Upper lobe of left lung (tissue), 6 donors: Measurements from ENCODE around the gene RIPPLY3. TPM values are rescaled to one million over a fixed set of nuclear protein-coding genes. Genes with fewer than 3 reads are reported as not detected.
A peak's percentile ranks its signal among the peaks of the same experiment; 100 is the strongest.

Experiments
- ATAC-seq, 2 donors: fragments of 200-7000 bp; cut with Tn5 transposase; one replicate each; pipeline ENCODE4 v1.9.1; 2022; ENCODE audit warnings: mild to moderate bottlenecking in 2 of 2, moderate library complexity in 2 of 2; ENCODE audit not compliant: low FRiP score in 2 of 2
- DNase-seq, 2 donors: peaks; one replicate each; pipeline ENCODE4 v3.0.0-alpha.2; 2019 to 2020
- H3K27ac ChIP-seq, 4 donors: fragments of 200-600 bp; sonication (generic); one replicate each; pipeline ENCODE4 v1.5.1; 2016 to 2019
- H3K27me3 ChIP-seq, 4 donors: fragments of 200-600 bp; sonication (generic); one replicate each; pipeline ENCODE4 v1.5.1; 2017 to 2019
- H3K36me3 ChIP-seq, 4 donors: fragments of 200-600 bp; sonication (generic); one replicate each; pipeline ENCODE4 v1.5.1; 2016 to 2019
- H3K4me1 ChIP-seq, 4 donors: fragments of 200-600 bp; sonication (generic); one replicate each; pipeline ENCODE4 v1.5.1; 2018 to 2019
- H3K4me3 ChIP-seq, 4 donors: fragments of 200-600 bp; sonication (generic); one replicate each; pipeline ENCODE4 v1.5.1; 2017 to 2019; ENCODE audit warnings: mild to moderate bottlenecking in 2 of 4, moderate library complexity in 1 of 4
- H3K9me3 ChIP-seq, 4 donors: fragments of 200-600 bp; sonication (generic); one replicate each; pipeline ENCODE4 v1.5.1; 2018 to 2019
- EP300 ChIP-seq, 4 donors: sonication (generic); formaldehyde crosslinking; IDR thresholded peaks; one replicate each; pipeline ENCODE4 v1.5.1; 2017; ENCODE audit warnings: antibody characterized with exemption in 4 of 4, control low read depth in 2 of 4
- WGBS, 2 donors: methylation state at CpG; one replicate each; pipeline ENCODE4 v1.1.5; 2017 to 2018; 5-methylcytosine and 5-hydroxymethylcytosine counted together
- small RNA-seq, 4 donors: library from RNA; depleted of rRNA; stranded (forward); fragments of <200 nt; gene quantifications; one replicate each; pipeline ENCODE3, GENCODE V24; 2016
- total RNA-seq, 6 donors: library from RNA; depleted of rRNA in 4 of 6; stranded (reverse); fragments of >200 nt in 4 of 6; gene quantifications; one replicate each; pipeline versions ENCODE4 v1.1.0 to v1.2.1, GENCODE V29; 2016 to 2021
- donor health status: DM: no; HTN: no; CAD: no; lungs with moderate emphysema.
- donor health status: DM: no; HTN: yes; CAD: no; lungs with severe emphysema.

Gene RIPPLY3
- total RNA-seq, 6 donors from 2014 or later = 0.11 to 1.5 (median 0.66) TPM; not detected in 2

DNA sequence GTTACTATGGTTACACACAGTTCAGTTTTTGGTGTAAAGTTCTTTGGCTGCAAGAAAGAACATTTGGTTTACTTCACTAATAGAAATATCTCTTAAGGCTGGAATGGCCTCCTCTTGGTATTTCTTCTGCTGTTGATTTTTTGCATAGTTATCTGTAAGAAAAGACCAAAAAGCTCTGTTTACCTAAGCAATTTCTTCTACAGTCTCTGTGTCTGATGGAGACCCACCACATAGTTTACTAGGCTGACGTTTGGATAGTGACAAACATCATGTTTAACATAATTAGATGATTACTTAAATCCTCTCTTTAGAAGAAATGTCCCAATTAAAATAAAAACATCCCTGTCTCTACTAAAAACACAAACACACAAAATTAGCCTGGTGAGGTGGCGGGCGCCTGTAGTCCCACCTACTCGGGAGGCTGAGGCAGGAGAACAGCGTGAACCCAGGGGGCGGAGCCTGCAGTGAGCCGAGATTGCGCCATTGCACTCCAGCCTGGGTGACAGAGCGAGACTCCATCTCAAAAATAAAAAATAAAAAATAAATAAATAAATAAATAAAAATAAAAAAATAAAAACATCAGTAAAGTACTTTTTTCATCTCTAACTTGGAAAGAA, 59.2 kb downstream of the RIPPLY3 start:
- 94 to 98% methylated on average over 9 of the region's 9 CpGs for WGBS, 2 donors

More for the DNA sequence above, 59.2 kb downstream of the RIPPLY3 start:
- Histone ChIP-seq H3K4me3 (no peak overlapping the region), H3K36me3 (peaks cover 0 to 13% (median 3%) of the 10 kb centered on the region in 4 donors), H3K4me1 (peaks cover 0 to 3% (median under 1%) of the 10 kb centered on the region in 4 donors), H3K27ac (no peak overlapping the region), H3K9me3 (no peaks in the 10 kb centered on the region), H3K27me3 (no peaks in the 10 kb centered on the region)
- TF ChIP-seq EP300 (IDR thresholded peaks at IDR 0.05) = no peak
- no peak for ATAC-seq
- DNase-seq = peak in 1 of 2 donors; percentile 42

Small RNA genes within 50 kb of the gene (small RNA-seq; reads per million reads assigned to genes)
- gene RF00019 = 0 reads per million in 4 donors
- gene RNU6-696P = 0 reads per million in 4 donors

Other genes starting within 250 kb of the RIPPLY3 start
- gene HLCS, start 40.0 kb upstream of the RIPPLY3 start, total RNA-seq = 10 to 100 TPM; 15.3 to 34.6 (median 24.1) TPM
- 10 to 100 TPM in 4 of 6 donors, 1 to 10 TPM in 2; 3.1 to 33.1 (median 12.6) TPM for gene PIGP, start 66.4 kb downstream of the RIPPLY3 start, total RNA-seq
- gene TTC3, start 66.6 kb downstream of the RIPPLY3 start, total RNA-seq = 100 to 1,000 TPM in 2 of 6 donors, 10 to 100 TPM in 4; 69.9 to 395 (median 88.2) TPM